HG02981 (cell line): Measurements from ENCODE around the gene GCNT1.
"Not testable (repeated sequence)": the region's sequence is repeated elsewhere in the genome, so short reads cannot be mapped to it uniquely, and the experiment has no call there.

ENCODE experiments used
- ATAC-seq: cut with Tn5 transposase; IDR thresholded peaks from one replicate; pipeline ENCODE4 v1.9.1; 2021; ENCODE audit warnings: mild to moderate bottlenecking, moderate library complexity; ENCODE audit not compliant: unreplicated experiment

GCNT1 gene

DNA sequence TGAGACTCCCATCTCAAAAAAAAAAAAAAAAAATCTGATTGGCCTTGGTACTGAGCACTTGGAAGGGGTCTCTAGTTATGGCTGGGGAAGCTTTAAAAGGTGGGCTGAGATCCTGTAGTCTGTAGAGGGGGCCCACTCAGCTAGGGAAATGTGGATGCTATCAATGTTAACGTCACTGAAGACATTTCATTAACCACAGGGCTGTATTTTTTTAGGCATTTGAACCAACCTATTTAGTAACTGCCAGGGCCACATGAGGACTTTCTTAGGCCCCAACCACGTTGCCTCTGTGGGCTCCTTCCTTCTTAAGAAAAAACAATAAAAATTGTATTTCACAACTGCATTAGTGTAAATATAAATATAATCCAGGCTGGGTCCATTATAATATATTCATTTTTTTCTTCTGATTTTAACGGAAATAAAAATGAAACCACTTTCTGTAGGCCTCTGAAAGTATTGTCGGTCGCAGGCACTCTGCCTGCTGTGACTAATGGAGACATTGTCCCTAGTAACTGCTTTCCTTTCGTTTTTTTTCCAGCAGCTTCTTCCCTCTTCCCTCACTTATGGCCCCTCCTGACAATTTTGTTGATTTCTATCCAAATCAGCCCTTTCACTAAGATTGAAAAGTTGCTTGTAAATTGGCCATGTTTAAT lies 71.6 kb downstream of the GCNT1 start:
- no peak for ATAC-seq

DNA sequence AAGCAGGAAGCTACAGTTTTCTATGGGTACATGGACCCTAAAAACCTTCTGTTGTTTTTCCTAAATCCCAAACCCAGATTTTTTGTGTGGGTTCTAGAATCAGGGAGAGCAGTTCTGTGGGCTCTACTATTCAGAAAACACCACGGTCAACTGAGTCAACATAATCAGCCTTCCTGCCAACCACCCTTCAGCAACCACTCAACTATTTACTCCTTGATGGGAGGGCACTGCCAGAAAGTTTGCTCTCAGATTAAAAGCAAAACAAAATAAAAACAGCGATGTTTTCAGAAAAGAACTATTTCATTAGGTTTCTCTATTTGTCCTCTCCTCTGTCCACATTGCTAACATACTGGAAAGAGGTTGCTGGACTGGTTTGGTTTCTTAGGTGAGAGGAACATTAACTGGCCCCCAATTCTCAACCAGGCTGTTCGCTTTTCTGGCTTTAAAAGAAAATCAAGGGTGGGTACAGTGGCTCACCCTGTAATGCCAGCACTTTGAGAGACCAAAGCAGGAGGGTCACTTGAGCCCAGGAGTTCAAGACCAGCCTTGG lies 72.3 kb downstream of the GCNT1 start:
- ATAC-seq = no peak

DNA sequence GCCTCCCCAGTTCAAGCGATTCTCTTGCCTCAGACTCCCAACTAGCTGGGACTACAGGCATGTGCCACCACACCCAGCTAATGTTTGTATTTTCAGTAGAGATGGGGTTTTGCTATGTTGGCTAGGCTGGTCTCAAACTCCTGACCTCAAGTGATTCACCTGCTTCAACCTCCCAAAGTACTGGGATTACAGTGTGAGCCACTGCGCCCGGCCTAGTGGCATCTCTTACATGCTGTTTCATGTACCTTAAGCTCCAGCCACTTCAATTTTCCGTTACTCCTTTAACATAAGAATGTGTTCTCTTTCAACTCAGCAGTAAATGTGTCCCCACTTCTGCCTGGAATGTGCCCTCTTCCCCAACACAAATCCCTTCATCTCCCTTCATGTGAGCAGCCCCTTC lies 73.9 kb downstream of the GCNT1 start:
- not testable (repeated sequence) for ATAC-seq

- ATAC-seq = no peak
Observed at GRCh38 chr9:76534026-76534425, 75.0 kb downstream of the GCNT1 start.

GRCh38 chr9:76537150-76537646 lies 78.2 kb downstream of the GCNT1 start:
- ATAC-seq = no peak

- no peak for ATAC-seq
Observed at GRCh38 chr9:76539180-76539579, 80.2 kb downstream of the GCNT1 start.

GRCh38 chr9:76542360-76542759 lies 83.4 kb downstream of the GCNT1 start:
- ATAC-seq = no peak

GRCh38 chr9:76545191-76545590 lies 86.2 kb downstream of the GCNT1 start:
- ATAC-seq = no peak

- no peak for ATAC-seq
Observed at GRCh38 chr9:76552181-76552580, 93.2 kb downstream of the GCNT1 start.

GRCh38 chr9:76552751-76553455 lies 93.9 kb downstream of the GCNT1 start:
- ATAC-seq = no peak

DNA sequence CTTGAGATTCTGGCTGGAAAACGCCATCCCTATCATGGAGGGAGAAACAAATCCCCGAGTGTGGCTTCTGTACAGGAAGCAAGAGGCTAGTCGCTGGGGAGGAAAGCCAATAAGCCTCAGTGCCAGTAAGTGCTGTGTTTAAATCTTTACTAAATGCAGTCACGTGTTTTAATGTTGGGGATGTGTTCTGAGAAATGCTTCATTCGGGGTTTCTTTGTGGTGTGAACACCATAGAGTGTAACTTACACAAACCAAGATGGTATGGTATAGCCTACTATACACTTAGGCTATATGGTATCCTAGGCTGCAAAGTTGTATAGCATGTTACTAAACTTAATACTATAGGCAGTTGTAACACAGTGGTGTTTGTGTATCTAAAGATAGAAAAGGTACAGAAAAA lies 94.7 kb downstream of the GCNT1 start:
- ATAC-seq = no peak
